Right lobe of liver (tissue), 4 donors: Measurements from ENCODE around the gene CYP3A5.

Source experiments
- POLR2A ChIP-seq: fragments of 450-650 bp; IDR thresholded peaks from one replicate; pipeline ENCODE4 v1.6.1; 2017; ENCODE audit warnings: antibody characterized with exemption, mild to moderate bottlenecking
- TF ChIP-seq, protein P1 (sequence below), 4 donors: fragments of 200-600 bp in 3 of 4; fragments of 450-650 bp in 1 of 4; IDR thresholded peaks; one replicate each; pipeline versions ENCODE4 v1.5.1 to v1.8.0; 2016 to 2022; ENCODE audit warnings: antibody characterized with exemption in 4 of 4, mild to moderate bottlenecking in 2 of 4
- donor health status: DM: no; HTN: no; CAD: no.
- donor health status: DM: no; HTN: no; CAD: no.
- donor health status: DM: no; HTN: yes; CAD: no.

GRCh38 chr7:99643464-99643863 is 36.3 kb downstream of the CYP3A5 start:
- TF ChIP-seq POLR2A: no peak
- TF ChIP-seq, protein P1, sequence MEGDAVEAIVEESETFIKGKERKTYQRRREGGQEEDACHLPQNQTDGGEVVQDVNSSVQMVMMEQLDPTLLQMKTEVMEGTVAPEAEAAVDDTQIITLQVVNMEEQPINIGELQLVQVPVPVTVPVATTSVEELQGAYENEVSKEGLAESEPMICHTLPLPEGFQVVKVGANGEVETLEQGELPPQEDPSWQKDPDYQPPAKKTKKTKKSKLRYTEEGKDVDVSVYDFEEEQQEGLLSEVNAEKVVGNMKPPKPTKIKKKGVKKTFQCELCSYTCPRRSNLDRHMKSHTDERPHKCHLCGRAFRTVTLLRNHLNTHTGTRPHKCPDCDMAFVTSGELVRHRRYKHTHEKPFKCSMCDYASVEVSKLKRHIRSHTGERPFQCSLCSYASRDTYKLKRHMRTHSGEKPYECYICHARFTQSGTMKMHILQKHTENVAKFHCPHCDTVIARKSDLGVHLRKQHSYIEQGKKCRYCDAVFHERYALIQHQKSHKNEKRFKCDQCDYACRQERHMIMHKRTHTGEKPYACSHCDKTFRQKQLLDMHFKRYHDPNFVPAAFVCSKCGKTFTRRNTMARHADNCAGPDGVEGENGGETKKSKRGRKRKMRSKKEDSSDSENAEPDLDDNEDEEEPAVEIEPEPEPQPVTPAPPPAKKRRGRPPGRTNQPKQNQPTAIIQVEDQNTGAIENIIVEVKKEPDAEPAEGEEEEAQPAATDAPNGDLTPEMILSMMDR (IDR thresholded peaks at IDR 0.05): no peak
